NT2/D1 (cell line): ENCODE data around the gene KCNH1.

Source experiments
- SUZ12 ChIP-seq: IDR thresholded peaks from 2 replicates; pipeline ENCODE4 v1.6.1; 2011; ENCODE audit not compliant: insufficient read length, insufficient read depth; ENCODE audit errors: extremely low read depth
- YY1 ChIP-seq: IDR thresholded peaks from 2 replicates; pipeline ENCODE4 v1.6.1; 2011; ENCODE audit not compliant: insufficient read length, insufficient read depth
- ZNF274 ChIP-seq: IDR thresholded peaks from 2 replicates; pipeline ENCODE4 v1.6.1; 2011; ENCODE audit warnings: mild to moderate bottlenecking, low read depth, low read length

GRCh38 chr1:210758261-210758660, 375.7 kb downstream of the KCNH1 start:
- TF ChIP-seq SUZ12 (no peak), ZNF274 (no peak), YY1 (no peak)
